LNCaP clone FGC (cell line): Measurements from ENCODE around the gene C16orf54.
"Not testable (repeated sequence)": the region's sequence is repeated elsewhere in the genome, so short reads cannot be mapped to it uniquely, and the experiment has no call there.

Experiments used
- DNase-seq: peaks from one replicate; pipeline ENCODE4 v3.0.0-alpha.2; 2011; ENCODE audit warnings: low read depth
- H3K4me3 ChIP-seq: 2 replicates; pipeline ENCODE4 v1.5.1; 2011; ENCODE audit warnings: mild to moderate bottlenecking, low read depth, low read length, control low read depth
- TF ChIP-seq, protein P1 (sequence below): IDR thresholded peaks from 2 replicates; pipeline ENCODE4 v1.5.1; 2012; ENCODE audit warnings: mild to moderate bottlenecking; ENCODE audit not compliant: control insufficient read depth, insufficient read depth; ENCODE audit errors: extremely low read depth

C16orf54 gene

DNA sequence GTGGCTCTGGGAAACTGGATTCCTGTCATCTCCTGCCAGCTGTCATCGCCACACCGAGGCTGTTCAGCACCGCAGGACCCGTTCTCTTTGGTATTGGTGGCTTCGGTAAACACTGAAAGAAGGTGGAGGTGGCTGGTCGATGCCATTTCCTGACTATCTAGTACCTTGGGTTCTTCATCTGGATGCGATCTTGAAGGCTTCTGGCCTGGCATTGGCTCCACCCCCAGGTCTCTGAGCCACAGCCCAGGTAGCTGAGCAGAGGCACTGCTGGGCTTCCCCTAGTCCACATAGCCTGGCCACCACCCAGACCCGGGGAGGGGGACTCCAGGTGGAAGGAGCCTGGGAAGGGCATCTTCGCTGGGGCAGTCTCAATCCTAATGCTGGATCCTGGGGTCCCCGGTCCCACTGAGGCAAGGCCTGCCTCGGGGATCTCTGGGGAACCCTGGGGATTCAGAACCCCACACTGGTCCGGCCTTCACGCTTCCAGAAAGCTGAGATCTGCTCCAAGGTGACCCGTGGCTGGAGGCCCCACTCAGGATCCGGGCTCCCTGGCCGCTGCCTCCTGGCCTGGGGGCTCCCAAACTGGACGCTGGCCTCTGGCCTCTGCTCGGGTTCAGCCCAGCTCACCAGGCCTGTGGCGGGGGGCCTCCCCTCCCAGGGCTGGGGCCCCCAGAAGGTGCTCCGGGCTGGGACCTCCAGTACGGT is 1.8 kb downstream of the C16orf54 start:
- TF ChIP-seq, protein P1, sequence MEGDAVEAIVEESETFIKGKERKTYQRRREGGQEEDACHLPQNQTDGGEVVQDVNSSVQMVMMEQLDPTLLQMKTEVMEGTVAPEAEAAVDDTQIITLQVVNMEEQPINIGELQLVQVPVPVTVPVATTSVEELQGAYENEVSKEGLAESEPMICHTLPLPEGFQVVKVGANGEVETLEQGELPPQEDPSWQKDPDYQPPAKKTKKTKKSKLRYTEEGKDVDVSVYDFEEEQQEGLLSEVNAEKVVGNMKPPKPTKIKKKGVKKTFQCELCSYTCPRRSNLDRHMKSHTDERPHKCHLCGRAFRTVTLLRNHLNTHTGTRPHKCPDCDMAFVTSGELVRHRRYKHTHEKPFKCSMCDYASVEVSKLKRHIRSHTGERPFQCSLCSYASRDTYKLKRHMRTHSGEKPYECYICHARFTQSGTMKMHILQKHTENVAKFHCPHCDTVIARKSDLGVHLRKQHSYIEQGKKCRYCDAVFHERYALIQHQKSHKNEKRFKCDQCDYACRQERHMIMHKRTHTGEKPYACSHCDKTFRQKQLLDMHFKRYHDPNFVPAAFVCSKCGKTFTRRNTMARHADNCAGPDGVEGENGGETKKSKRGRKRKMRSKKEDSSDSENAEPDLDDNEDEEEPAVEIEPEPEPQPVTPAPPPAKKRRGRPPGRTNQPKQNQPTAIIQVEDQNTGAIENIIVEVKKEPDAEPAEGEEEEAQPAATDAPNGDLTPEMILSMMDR, result no peak
- H3K4me3 ChIP-seq, result no peak overlapping the region
- peak; percentile 26 for DNase-seq

DNA sequence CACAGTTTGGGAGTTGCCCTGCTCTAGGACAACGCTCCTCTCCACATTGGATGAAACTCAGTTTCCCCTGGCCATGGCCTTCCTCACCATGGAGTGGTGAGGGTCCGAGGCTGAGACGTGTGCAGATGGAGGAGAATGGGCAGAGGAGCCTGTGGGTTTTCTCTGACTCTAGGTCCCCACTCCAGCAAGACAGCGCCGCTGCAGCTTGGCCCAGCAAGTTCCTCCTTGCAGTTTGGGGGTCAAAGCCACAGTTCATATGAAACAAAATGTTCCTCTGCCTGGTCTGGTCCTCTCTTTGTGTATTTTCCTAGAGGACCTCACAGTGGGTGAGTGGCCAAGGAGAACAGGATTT is 2.3 kb downstream of the C16orf54 start:
- H3K4me3 ChIP-seq, result no peak overlapping the region
- TF ChIP-seq, protein P1, result no peak
- DNase-seq, result no peak

DNA sequence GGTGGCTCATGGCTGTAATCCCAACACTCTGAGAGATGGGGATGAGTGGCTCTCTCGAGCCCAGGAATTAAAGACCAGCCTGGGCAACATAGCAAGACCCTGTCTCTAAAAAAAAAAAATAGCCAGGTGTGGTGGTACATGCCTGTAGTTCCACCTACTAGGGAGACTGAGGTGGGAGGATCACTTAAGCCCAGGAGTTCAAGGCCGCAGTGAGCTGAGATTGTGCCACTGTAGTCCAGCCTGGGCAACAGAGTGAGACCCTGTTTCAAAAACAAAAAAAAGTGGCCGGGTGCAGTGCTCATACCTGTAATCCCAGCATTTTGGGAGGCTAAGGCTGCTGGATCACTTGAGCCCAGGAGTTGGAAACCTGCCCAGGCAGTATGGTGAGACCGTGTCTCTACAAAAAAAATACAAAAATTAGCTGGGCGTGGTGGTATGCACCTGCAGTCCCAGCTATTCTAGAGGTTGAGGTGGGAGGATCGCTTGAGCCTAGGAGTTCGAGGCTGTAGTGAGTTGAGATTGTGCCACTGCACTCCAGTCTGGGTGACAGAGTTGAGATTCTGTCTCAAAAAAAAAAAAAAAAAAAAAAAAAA is 3.0 kb downstream of the C16orf54 start:
- no peak overlapping the region for H3K4me3 ChIP-seq
- TF ChIP-seq, protein P1, result no peak
- no peak for DNase-seq

DNA sequence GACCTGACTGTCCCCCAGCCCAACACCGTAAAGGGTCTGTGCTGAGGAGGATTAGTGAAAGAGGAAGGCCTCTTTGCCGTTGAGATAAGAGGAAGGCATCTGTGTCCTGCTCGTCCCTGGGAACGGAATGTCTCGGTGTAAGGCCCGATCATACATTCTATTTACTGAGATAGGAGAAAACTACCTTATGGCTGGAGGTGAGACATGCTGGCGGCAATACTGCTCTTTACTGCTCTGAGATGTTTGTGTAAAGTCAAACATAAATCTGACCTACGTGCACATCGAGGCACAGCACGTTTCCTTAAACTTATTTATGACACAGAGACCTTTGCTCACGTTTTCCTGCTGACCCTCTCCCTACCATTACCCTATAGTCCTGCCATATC is 5.2 kb downstream of the C16orf54 start:
- peak; percentile 57 for DNase-seq
- not testable (repeated sequence) for H3K4me3 ChIP-seq

DNA sequence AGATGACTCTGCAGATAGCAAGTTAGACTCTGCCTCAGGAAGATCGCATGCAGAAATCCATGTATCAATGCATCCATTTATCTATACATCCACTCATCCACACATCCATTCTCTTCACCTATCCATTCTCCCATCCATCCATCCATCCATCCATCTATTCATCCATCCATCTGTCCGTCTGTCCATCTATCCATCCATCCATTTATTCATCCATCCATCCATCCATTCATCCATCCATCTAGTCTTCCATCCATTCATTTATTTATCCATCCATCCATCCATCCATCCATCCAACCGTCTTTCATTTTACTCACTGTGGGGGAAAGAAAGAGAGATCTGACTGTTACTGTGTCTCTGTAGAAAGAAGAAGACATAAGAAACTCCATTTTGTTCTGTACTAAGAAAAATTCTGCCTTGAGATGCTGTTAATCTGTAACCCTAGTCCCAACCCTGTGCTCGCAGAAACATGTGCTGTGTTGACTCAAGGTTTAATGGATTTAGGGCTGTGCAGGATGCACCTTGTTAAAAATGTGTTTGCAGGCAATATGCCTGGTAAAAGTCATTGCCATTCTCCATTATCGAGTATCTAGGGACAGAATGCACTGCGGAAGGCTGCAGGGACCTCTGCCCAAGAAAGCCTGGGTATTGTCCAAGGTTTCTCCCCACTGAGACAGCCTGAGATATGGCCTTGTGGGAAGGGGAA is 5.7 kb downstream of the C16orf54 start:
- peak; percentile 94 for DNase-seq
- H3K4me3 ChIP-seq, result not testable (repeated sequence)

DNA sequence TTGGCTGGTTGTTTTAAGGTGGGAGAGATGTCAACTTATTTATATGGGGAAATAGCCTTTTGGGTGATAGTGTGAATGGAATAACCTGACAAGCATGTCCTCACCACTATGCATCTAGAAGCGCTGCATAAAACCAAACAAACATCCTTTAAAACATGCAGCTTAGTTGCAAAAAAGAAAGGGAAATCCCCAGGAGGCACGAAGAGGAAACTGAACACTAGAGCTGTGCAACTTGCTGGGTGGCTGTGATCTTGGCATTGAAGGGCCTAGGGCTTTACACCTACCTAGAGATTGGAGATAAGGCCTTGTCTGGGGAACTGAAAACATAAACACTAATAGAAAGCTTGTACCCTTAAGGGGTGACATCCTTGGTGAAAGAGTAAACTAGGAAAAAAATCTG is 7.3 kb downstream of the C16orf54 start:
- H3K4me3 ChIP-seq, result no peak overlapping the region
- DNase-seq, result peak; percentile 75
- TF ChIP-seq, protein P1, result no peak

DNA sequence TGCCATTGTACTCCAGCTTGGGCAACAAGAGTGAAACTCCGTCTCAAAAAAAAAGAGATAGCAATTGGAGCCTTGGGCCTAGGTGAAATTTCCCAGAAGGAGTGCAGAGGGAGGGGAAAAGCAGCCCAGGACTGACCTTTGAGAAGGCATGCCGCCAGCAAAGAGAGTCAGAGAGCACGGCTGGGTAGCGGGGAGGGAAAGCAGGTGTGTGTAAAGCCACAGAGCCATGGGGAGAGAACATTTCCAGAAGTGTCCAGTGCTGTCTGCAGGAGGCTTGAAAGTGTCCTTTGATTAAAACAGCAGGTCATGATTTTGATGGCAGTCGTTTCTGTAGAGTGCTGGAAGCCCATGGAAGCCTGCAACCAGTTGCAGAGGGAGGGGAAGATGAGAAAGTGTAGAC is 8.1 kb downstream of the C16orf54 start:
- TF ChIP-seq, protein P1, result no peak
- DNase-seq, result no peak
- no peak overlapping the region for H3K4me3 ChIP-seq

DNA sequence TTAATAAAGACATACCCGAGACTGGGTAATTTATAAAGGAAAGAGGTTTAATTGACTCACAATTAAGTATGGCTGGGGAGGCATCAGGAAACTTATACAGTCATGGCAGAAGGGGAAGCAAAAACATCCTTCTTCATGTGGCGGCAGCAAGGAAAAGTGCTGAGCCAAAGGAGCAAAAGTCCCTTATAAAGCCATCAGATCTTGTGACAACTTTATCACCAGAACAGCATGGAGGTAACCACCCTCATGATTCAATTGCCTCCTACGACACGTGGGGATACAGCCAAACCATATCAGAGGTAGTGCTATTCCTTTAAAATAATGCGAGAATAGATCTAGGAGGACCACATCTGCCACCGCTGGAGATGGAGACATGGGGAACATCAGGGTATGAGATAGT is 9.0 kb downstream of the C16orf54 start:
- TF ChIP-seq, protein P1, result no peak
- no peak for DNase-seq
- H3K4me3 ChIP-seq, result no peak overlapping the region
